Neural cell (in vitro differentiated cells): ENCODE measurements around the gene EXTL1. TPM values are rescaled to one million over a fixed set of nuclear protein-coding genes. Genes with fewer than 3 reads are reported as not detected.

Source experiments
- H2AFZ ChIP-seq: fragments of 200-600, 300-800 bp; sonication (generic), shearing (Covaris generic); 2 replicates; pipeline ENCODE4 v1.6.0; 2014; ENCODE audit warnings: low read depth, mild to moderate bottlenecking, antibody characterized with exemption, low read length, moderate library complexity
- H3F3A ChIP-seq: fragments of 200-600 bp; shearing (Covaris generic); 2 replicates; pipeline ENCODE4 v1.6.1; 2016; ENCODE audit warnings: mild to moderate bottlenecking, moderate library complexity, mixed read lengths, antibody characterized with exemption, low read length; ENCODE audit not compliant: insufficient read depth, poor library complexity, severe bottlenecking
- H3K27ac ChIP-seq: fragments of 200-600, 300-800 bp; sonication (generic), shearing (Covaris generic); 2 replicates; pipeline ENCODE4 v1.5.1; 2014; ENCODE audit warnings: mild to moderate bottlenecking, low read length, moderate library complexity
- H3K27me3 ChIP-seq: fragments of 300-800, 200-600 bp; sonication (generic), shearing (Covaris generic); 2 replicates; pipeline ENCODE4 v1.6.0; 2014; ENCODE audit warnings: mild to moderate bottlenecking, low read depth, low read length, moderate library complexity; ENCODE audit not compliant: insufficient read depth
- H3K36me3 ChIP-seq: fragments of 300-800, 200-600 bp; sonication (generic), shearing (Covaris generic); 2 replicates; pipeline ENCODE4 v1.5.1; 2014; ENCODE audit warnings: mild to moderate bottlenecking, antibody characterized with exemption, low read length, moderate library complexity; ENCODE audit not compliant: insufficient read depth
- H3K4me2 ChIP-seq: fragments of 300-800, 200-600 bp; sonication (generic), shearing (Covaris generic); 2 replicates; pipeline ENCODE4 v1.6.0; 2014; ENCODE audit warnings: mild to moderate bottlenecking, low read length
- H3K4me3 ChIP-seq: fragments of 300-800, 200-600 bp; sonication (generic), shearing (Covaris generic); 2 replicates; pipeline ENCODE4 v1.5.1; 2014; ENCODE audit warnings: mild to moderate bottlenecking, low read length, moderate library complexity
- H3K79me2 ChIP-seq: fragments of 200-600 bp; shearing (Covaris generic); replicated peaks from 2 replicates; pipeline ENCODE4 v1.6.0; 2014; ENCODE audit warnings: mild to moderate bottlenecking, low read length, moderate library complexity; ENCODE audit not compliant: insufficient read depth
- H3K9ac ChIP-seq: fragments of 300-800, 200-600 bp; sonication (generic), shearing (Covaris generic); 2 replicates; pipeline ENCODE4 v1.6.1; 2016; ENCODE audit warnings: mild to moderate bottlenecking, low read length, mixed read lengths
- H3K9me2 ChIP-seq: fragments of 200-600 bp; shearing (Covaris generic); 2 replicates; pipeline ENCODE4 v1.6.1; 2016; ENCODE audit warnings: mild to moderate bottlenecking, low read length, mixed read lengths; ENCODE audit not compliant: insufficient read depth
- H3K9me3 ChIP-seq: fragments of 200-600, 300-800 bp; sonication (generic), shearing (Covaris generic); 2 replicates; pipeline ENCODE4 v1.6.1; 2016; ENCODE audit warnings: mild to moderate bottlenecking, mixed run types, low read length, moderate library complexity, mixed read lengths
- H4K20me1 ChIP-seq: fragments of 200-600 bp; shearing (Covaris generic); 2 replicates; pipeline ENCODE4 v1.6.1; 2016; ENCODE audit warnings: mild to moderate bottlenecking, mixed run types; ENCODE audit not compliant: insufficient read depth
- EP300 ChIP-seq: fragments of 450-650 bp; conservative IDR thresholded peaks from 2 replicates; pipeline ENCODE4 v1.6.1; 2014; ENCODE audit warnings: antibody characterized with exemption, mild to moderate bottlenecking, moderate library complexity; ENCODE audit not compliant: poor library complexity, severe bottlenecking
- EZH2 ChIP-seq: fragments of 200-600, 300-800 bp; shearing (Covaris generic), sonication (generic); IDR thresholded peaks from 2 replicates; pipeline ENCODE4 v1.6.1; 2014; ENCODE audit warnings: antibody characterized with exemption, low read length, borderline replicate concordance, mild to moderate bottlenecking; ENCODE audit not compliant: insufficient read depth, poor library complexity, severe bottlenecking
- MXI1 ChIP-seq: fragments of 450-650 bp; conservative IDR thresholded peaks from 2 replicates; pipeline ENCODE4 v1.6.1; 2014; ENCODE audit warnings: antibody characterized with exemption, mild to moderate bottlenecking; ENCODE audit not compliant: poor library complexity, severe bottlenecking
- POLR2AphosphoS5 ChIP-seq: IDR thresholded peaks from 2 replicates; pipeline ENCODE4 v1.6.1; 2012
- RAD21 ChIP-seq: fragments of 450-650 bp; conservative IDR thresholded peaks from 2 replicates; pipeline ENCODE4 v1.6.1; 2014; ENCODE audit warnings: antibody characterized with exemption, mild to moderate bottlenecking, moderate library complexity
- SMC3 ChIP-seq: fragments of 450-650 bp; conservative IDR thresholded peaks from 2 replicates; pipeline ENCODE4 v1.6.1; 2014; ENCODE audit warnings: antibody characterized with exemption, mild to moderate bottlenecking, moderate library complexity; ENCODE audit not compliant: poor library complexity
- TAF1 ChIP-seq: IDR thresholded peaks from 2 replicates; pipeline ENCODE4 v1.6.1; 2012; ENCODE audit warnings: low read depth
- polyA plus RNA-seq: library from polyadenylated mRNA; depleted of rRNA; stranded (reverse); fragments of >200 nt; gene quantifications from 2 replicates; pipeline ENCODE4 v1.2.3, GENCODE V29; 2014
- TF ChIP-seq, protein P1 (sequence below): IDR thresholded peaks from 2 replicates; pipeline ENCODE4 v1.6.1; 2012; ENCODE audit warnings: borderline replicate concordance
- TF ChIP-seq, protein P2 (sequence below): fragments of 450-650 bp; IDR thresholded peaks from 2 replicates; pipeline ENCODE4 v1.5.1; 2014; ENCODE audit warnings: antibody characterized with exemption, mild to moderate bottlenecking, moderate library complexity; ENCODE audit not compliant: poor library complexity, severe bottlenecking

Gene EXTL1
- polyA plus RNA-seq, 1 donor from 2014 or later = 2.7 TPM

DNA sequence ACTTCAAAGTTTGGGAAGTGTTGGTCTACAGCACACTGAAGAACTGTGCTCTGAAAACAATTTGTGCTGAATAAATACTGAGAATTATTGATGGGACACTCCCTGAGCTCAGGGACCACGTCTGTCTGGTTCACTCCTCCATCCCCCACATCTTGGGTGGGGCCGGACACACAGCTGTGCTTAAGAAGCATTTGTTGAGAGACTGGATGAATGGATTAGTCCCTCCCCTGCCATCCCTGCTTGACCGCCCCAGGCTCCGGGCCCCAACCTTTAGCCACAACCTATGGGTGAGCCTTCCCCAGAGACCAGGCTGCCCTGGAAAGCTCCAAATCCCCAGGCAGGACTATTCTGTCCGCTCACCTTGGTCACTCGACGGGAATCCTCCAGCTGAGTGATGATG is 38.3 kb downstream of the EXTL1 start:
- TF ChIP-seq POLR2AphosphoS5 (no peak), MXI1 (no peak), SMC3 (no peak), EZH2 (no peak), EP300 (no peak), TAF1 (no peak), RAD21 (no peak)
- TF ChIP-seq, protein P1, sequence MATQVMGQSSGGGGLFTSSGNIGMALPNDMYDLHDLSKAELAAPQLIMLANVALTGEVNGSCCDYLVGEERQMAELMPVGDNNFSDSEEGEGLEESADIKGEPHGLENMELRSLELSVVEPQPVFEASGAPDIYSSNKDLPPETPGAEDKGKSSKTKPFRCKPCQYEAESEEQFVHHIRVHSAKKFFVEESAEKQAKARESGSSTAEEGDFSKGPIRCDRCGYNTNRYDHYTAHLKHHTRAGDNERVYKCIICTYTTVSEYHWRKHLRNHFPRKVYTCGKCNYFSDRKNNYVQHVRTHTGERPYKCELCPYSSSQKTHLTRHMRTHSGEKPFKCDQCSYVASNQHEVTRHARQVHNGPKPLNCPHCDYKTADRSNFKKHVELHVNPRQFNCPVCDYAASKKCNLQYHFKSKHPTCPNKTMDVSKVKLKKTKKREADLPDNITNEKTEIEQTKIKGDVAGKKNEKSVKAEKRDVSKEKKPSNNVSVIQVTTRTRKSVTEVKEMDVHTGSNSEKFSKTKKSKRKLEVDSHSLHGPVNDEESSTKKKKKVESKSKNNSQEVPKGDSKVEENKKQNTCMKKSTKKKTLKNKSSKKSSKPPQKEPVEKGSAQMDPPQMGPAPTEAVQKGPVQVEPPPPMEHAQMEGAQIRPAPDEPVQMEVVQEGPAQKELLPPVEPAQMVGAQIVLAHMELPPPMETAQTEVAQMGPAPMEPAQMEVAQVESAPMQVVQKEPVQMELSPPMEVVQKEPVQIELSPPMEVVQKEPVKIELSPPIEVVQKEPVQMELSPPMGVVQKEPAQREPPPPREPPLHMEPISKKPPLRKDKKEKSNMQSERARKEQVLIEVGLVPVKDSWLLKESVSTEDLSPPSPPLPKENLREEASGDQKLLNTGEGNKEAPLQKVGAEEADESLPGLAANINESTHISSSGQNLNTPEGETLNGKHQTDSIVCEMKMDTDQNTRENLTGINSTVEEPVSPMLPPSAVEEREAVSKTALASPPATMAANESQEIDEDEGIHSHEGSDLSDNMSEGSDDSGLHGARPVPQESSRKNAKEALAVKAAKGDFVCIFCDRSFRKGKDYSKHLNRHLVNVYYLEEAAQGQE = no peak
- TF ChIP-seq, protein P2, sequence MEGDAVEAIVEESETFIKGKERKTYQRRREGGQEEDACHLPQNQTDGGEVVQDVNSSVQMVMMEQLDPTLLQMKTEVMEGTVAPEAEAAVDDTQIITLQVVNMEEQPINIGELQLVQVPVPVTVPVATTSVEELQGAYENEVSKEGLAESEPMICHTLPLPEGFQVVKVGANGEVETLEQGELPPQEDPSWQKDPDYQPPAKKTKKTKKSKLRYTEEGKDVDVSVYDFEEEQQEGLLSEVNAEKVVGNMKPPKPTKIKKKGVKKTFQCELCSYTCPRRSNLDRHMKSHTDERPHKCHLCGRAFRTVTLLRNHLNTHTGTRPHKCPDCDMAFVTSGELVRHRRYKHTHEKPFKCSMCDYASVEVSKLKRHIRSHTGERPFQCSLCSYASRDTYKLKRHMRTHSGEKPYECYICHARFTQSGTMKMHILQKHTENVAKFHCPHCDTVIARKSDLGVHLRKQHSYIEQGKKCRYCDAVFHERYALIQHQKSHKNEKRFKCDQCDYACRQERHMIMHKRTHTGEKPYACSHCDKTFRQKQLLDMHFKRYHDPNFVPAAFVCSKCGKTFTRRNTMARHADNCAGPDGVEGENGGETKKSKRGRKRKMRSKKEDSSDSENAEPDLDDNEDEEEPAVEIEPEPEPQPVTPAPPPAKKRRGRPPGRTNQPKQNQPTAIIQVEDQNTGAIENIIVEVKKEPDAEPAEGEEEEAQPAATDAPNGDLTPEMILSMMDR = no peak
- H3K4me2 ChIP-seq = no peak overlapping the region
- no peaks in the 10 kb centered on the region for H4K20me1 ChIP-seq
- H3K9me3 ChIP-seq = no peaks in the 10 kb centered on the region
- H2AFZ ChIP-seq = no peak overlapping the region
- H3K27ac ChIP-seq = no peak overlapping the region
- no peaks in the 10 kb centered on the region for H3K79me2 ChIP-seq
- H3K36me3 ChIP-seq = no peaks in the 10 kb centered on the region
- H3K4me3 ChIP-seq = no peak overlapping the region
- H3K9me2 ChIP-seq = no peaks in the 10 kb centered on the region
- H3K27me3 ChIP-seq = no peaks in the 10 kb centered on the region
- no peaks in the 10 kb centered on the region for H3F3A ChIP-seq
- H3K9ac ChIP-seq = no peak overlapping the region

- no peak overlapping the region for H3K4me3 ChIP-seq
- H3K36me3 ChIP-seq = no peaks in the 10 kb centered on the region
- H3K9me2 ChIP-seq = no peaks in the 10 kb centered on the region
- H2AFZ ChIP-seq = no peak overlapping the region
- H3K27ac ChIP-seq = no peak overlapping the region
- no peaks in the 10 kb centered on the region for H3K9me3 ChIP-seq
- no peak overlapping the region for H3K4me2 ChIP-seq
- H3K27me3 ChIP-seq = no peaks in the 10 kb centered on the region
- TF ChIP-seq EZH2 = no peak
- no peak for TF ChIP-seq POLR2AphosphoS5
- TF ChIP-seq, protein P1 = no peak
- no peak for TF ChIP-seq RAD21
- no peak for TF ChIP-seq EP300
- TF ChIP-seq, protein P2 = no peak
- no peaks in the 10 kb centered on the region for H3K79me2 ChIP-seq
- no peaks in the 10 kb centered on the region for H4K20me1 ChIP-seq
- no peaks in the 10 kb centered on the region for H3F3A ChIP-seq
- no peak overlapping the region for H3K9ac ChIP-seq
These were observed 39.4 kb downstream of the EXTL1 start for GRCh38 chr1:26060832-26061574.
